Measurements from ENCODE around the gene GPR89B.
A peak's percentile ranks its signal among the peaks of the same experiment; 100 is the strongest.
"Not testable (repeated sequence)": the region's sequence is repeated elsewhere in the genome, so short reads cannot be mapped to it uniquely, and the experiment has no call there.

GPR89B gene

GRCh38 chr1:147992916-147993315 is 64.7 kb downstream of the GPR89B start:
- H3K36me3 ChIP-seq (ENCODE audit: control insufficient read depth, insufficient read depth, low read length); H3K4me1 ChIP-seq (ENCODE audit: control insufficient read depth, insufficient read depth, low read length); H3K27me3 ChIP-seq (ENCODE audit: control insufficient read depth, insufficient read depth, low read length, poor library complexity, severe bottlenecking); H3K4me3 ChIP-seq (ENCODE audit: insufficient read depth, low read depth, low read length); H3K27ac ChIP-seq (ENCODE audit: insufficient read depth, low read depth, low read length, poor library complexity, severe bottlenecking); H3K9me3 ChIP-seq (ENCODE audit: control insufficient read depth, low read length): not testable (repeated sequence)
- WGBS, 2 experiments = 96 to 100% methylated on average over 3 of the region's 4 CpGs

GRCh38 chr1:147993400-147993799 is 65.2 kb downstream of the GPR89B start:
- H3K9me3 ChIP-seq (ENCODE audit: control insufficient read depth, low read length); H3K4me3 ChIP-seq (ENCODE audit: insufficient read depth, low read depth, low read length); H3K27ac ChIP-seq (ENCODE audit: insufficient read depth, low read depth, low read length, poor library complexity, severe bottlenecking); H3K4me1 ChIP-seq (ENCODE audit: control insufficient read depth, insufficient read depth, low read length); H3K27me3 ChIP-seq (ENCODE audit: control insufficient read depth, insufficient read depth, low read length, poor library complexity, severe bottlenecking); H3K36me3 ChIP-seq (ENCODE audit: control insufficient read depth, insufficient read depth, low read length): not testable (repeated sequence)
- WGBS, 2 experiments = 96 to 100% methylated on average over 1 to 2 of the region's 4 CpGs

GRCh38 chr1:147993825-147994615 is 65.8 kb downstream of the GPR89B start:
- 60 to 100% methylated on average over 1 of the region's 4 CpGs for WGBS, 2 experiments
- not testable (repeated sequence) for H3K4me3 ChIP-seq (ENCODE audit: insufficient read depth, low read depth, low read length); H3K9me3 ChIP-seq (ENCODE audit: control insufficient read depth, low read length); H3K36me3 ChIP-seq (ENCODE audit: control insufficient read depth, insufficient read depth, low read length); H3K4me1 ChIP-seq (ENCODE audit: control insufficient read depth, insufficient read depth, low read length); H3K27me3 ChIP-seq (ENCODE audit: control insufficient read depth, insufficient read depth, low read length, poor library complexity, severe bottlenecking); H3K27ac ChIP-seq (ENCODE audit: insufficient read depth, low read depth, low read length, poor library complexity, severe bottlenecking)

GRCh38 chr1:147996088-147996487 is 67.9 kb downstream of the GPR89B start:
- H3K4me1 ChIP-seq (ENCODE audit: control insufficient read depth, insufficient read depth, low read length); H3K9me3 ChIP-seq (ENCODE audit: control insufficient read depth, low read length); H3K4me3 ChIP-seq (ENCODE audit: insufficient read depth, low read depth, low read length); H3K36me3 ChIP-seq (ENCODE audit: control insufficient read depth, insufficient read depth, low read length); H3K27me3 ChIP-seq (ENCODE audit: control insufficient read depth, insufficient read depth, low read length, poor library complexity, severe bottlenecking); H3K27ac ChIP-seq (ENCODE audit: insufficient read depth, low read depth, low read length, poor library complexity, severe bottlenecking): not testable (repeated sequence)
- WGBS, 2 experiments = 100% methylated on average over 1 of the region's 2 CpGs; no CpG with 5 or more reads in 1 of the 2 experiments

GRCh38 chr1:148007724-148008123 is 79.5 kb downstream of the GPR89B start:
- WGBS, 2 experiments = 82% methylated on average over 3 of the region's 4 CpGs; no CpG with 5 or more reads in 1 of the 2 experiments

GRCh38 chr1:148010527-148010926 is 82.3 kb downstream of the GPR89B start:
- WGBS, 2 experiments = 89 to 94% methylated on average over 1 of the region's 1 CpG
- H3K4me3 ChIP-seq (ENCODE audit: insufficient read depth, low read depth, low read length) = no peak overlapping the region
- H3K4me1 ChIP-seq (ENCODE audit: control insufficient read depth, insufficient read depth, low read length) = no peaks in the 10 kb centered on the region
- no peaks in the 10 kb centered on the region for H3K9me3 ChIP-seq (ENCODE audit: control insufficient read depth, low read length)
- peaks cover 30% of the 10 kb centered on the region for H3K27me3 ChIP-seq (ENCODE audit: control insufficient read depth, insufficient read depth, low read length, poor library complexity, severe bottlenecking)
- H3K36me3 ChIP-seq (ENCODE audit: control insufficient read depth, insufficient read depth, low read length) = no peaks in the 10 kb centered on the region
- H3K27ac ChIP-seq (ENCODE audit: insufficient read depth, low read depth, low read length, poor library complexity, severe bottlenecking) = no peak overlapping the region

More at GRCh38 chr1:148007724-148008123, 79.5 kb downstream of the GPR89B start:
- not testable (repeated sequence) for H3K27me3 ChIP-seq (ENCODE audit: control insufficient read depth, insufficient read depth, low read length, poor library complexity, severe bottlenecking); H3K9me3 ChIP-seq (ENCODE audit: control insufficient read depth, low read length); H3K4me1 ChIP-seq (ENCODE audit: control insufficient read depth, insufficient read depth, low read length); H3K4me3 ChIP-seq (ENCODE audit: insufficient read depth, low read depth, low read length); H3K27ac ChIP-seq (ENCODE audit: insufficient read depth, low read depth, low read length, poor library complexity, severe bottlenecking); H3K36me3 ChIP-seq (ENCODE audit: control insufficient read depth, insufficient read depth, low read length)

- not testable (repeated sequence) for H3K9me3 ChIP-seq (ENCODE audit: control insufficient read depth, low read length); H3K36me3 ChIP-seq (ENCODE audit: control insufficient read depth, insufficient read depth, low read length); H3K27ac ChIP-seq (ENCODE audit: insufficient read depth, low read depth, low read length, poor library complexity, severe bottlenecking); H3K4me1 ChIP-seq (ENCODE audit: control insufficient read depth, insufficient read depth, low read length); H3K4me3 ChIP-seq (ENCODE audit: insufficient read depth, low read depth, low read length)
- peaks cover 32% of the 10 kb centered on the region for H3K27me3 ChIP-seq (ENCODE audit: control insufficient read depth, insufficient read depth, low read length, poor library complexity, severe bottlenecking)
- 70 to 76% methylated on average over 33 to 34 of the region's 48 CpGs for WGBS, 2 experiments
Observed at GRCh38 chr1:148013177-148014144, 85.2 kb downstream of the GPR89B start.

- WGBS, 2 experiments = 1 to 4% methylated on average over 27 to 49 of the region's 58 CpGs
- not testable (repeated sequence) for H3K27ac ChIP-seq (ENCODE audit: insufficient read depth, low read depth, low read length, poor library complexity, severe bottlenecking); H3K4me1 ChIP-seq (ENCODE audit: control insufficient read depth, insufficient read depth, low read length); H3K9me3 ChIP-seq (ENCODE audit: control insufficient read depth, low read length); H3K36me3 ChIP-seq (ENCODE audit: control insufficient read depth, insufficient read depth, low read length)
- peak overlapping the region; percentile 23 for H3K4me3 ChIP-seq (ENCODE audit: insufficient read depth, low read depth, low read length)
- peaks cover 32% of the 10 kb centered on the region for H3K27me3 ChIP-seq (ENCODE audit: control insufficient read depth, insufficient read depth, low read length, poor library complexity, severe bottlenecking)
Observed at GRCh38 chr1:148014289-148015200, 86.3 kb downstream of the GPR89B start.

GRCh38 chr1:148024918-148025317 is 96.7 kb downstream of the GPR89B start:
- not testable (repeated sequence) for H3K4me3 ChIP-seq (ENCODE audit: insufficient read depth, low read depth, low read length); H3K36me3 ChIP-seq (ENCODE audit: control insufficient read depth, insufficient read depth, low read length); H3K27ac ChIP-seq (ENCODE audit: insufficient read depth, low read depth, low read length, poor library complexity, severe bottlenecking); H3K4me1 ChIP-seq (ENCODE audit: control insufficient read depth, insufficient read depth, low read length); H3K27me3 ChIP-seq (ENCODE audit: control insufficient read depth, insufficient read depth, low read length, poor library complexity, severe bottlenecking); H3K9me3 ChIP-seq (ENCODE audit: control insufficient read depth, low read length)
- WGBS, 2 experiments = 92 to 98% methylated on average over 4 to 5 of the region's 5 CpGs

All from ectodermal cell (in vitro differentiated cells).